ENCODE data around the gene GSC2. TPM values are rescaled to one million over a fixed set of nuclear protein-coding genes. Genes with fewer than 3 reads are reported as not detected.
"Not testable (repeated sequence)": the region's sequence is repeated elsewhere in the genome, so short reads cannot be mapped to it uniquely, and the experiment has no call there.

The GSC2 gene
- polyA plus RNA-seq, 1 donor, result not detected

GRCh38 chr22:19169947-19170318 lies 19.8 kb upstream of the GSC2 start:
- peaks cover 8% of the 10 kb centered on the region for H3K36me3 ChIP-seq (ENCODE audit: control insufficient read depth, insufficient read depth, low read length)
- no peak overlapping the region for H3K27ac ChIP-seq (ENCODE audit: low read length)
- peaks cover 44% of the 10 kb centered on the region for H3K27me3 ChIP-seq (ENCODE audit: control insufficient read depth, insufficient read depth, low read length)
- no peak overlapping the region for H3K4me3 ChIP-seq (ENCODE audit: low read length)
- DNase-seq, result no peak
- WGBS (ENCODE audit: insufficient coverage, low lambda C conversion rate), result no CpG with 5 or more reads among the region's 7 CpGs
- H3K9me3 ChIP-seq (ENCODE audit: control insufficient read depth, low read depth, low read length), result no peaks in the 10 kb centered on the region
- peaks cover 40% of the 10 kb centered on the region for H3K4me1 ChIP-seq (ENCODE audit: control insufficient read depth, insufficient read depth, low read length)

DNA sequence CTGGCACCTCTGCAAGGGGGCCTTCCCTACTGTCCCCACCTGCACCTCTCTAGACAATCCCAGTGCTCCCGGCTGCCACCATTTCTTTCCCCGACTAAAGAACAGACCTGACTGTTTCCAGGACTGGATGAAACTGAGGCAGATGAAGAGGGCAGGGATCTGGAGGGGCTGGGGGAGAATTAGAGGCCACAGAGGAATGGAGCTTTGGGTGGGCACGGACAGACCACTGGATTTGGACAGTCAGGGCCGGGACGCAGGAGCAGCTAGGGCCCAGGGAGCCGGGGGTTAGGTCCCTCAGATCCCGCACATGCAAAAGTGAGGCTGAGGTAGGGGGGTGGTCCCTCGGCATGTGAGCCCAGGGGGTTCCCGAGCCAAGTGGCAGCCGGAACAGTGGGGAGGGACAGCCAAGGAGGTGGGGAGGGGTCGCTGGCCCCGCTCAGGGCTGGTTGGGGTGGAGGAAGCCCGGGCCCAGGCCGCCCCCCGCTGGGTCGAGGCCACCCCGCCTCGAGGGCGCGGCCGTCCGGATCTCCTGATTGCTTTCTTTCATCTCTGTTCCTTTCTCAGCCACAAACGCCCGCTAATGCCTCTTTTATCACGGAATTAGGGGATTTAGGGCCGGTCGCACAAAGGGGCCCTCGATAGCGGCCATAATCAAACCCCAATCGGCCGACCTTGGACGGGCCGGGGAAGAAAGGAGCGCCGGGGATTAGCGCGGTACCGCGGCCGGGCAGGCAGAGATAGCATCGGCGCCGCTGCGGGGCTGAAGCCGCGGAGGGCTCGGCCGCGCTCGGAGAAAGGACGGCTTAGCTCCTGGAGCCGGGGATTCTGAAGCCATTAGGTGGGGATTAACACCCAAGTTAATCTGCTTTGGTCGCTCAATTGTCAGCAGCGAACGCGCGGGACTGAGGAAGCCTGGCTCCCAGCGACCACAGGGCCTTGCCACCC lies 19.2 kb upstream of the GSC2 start:
- peaks cover 33% of the 10 kb centered on the region for H3K4me1 ChIP-seq (ENCODE audit: control insufficient read depth, insufficient read depth, low read length)
- H3K4me3 ChIP-seq (ENCODE audit: low read length), result no peak overlapping the region
- peaks cover under 1% of the 10 kb centered on the region for H3K9me3 ChIP-seq (ENCODE audit: control insufficient read depth, low read depth, low read length)
- H3K36me3 ChIP-seq (ENCODE audit: control insufficient read depth, insufficient read depth, low read length), result peaks cover 4% of the 10 kb centered on the region
- no peak overlapping the region for H3K27ac ChIP-seq (ENCODE audit: low read length)
- peaks cover 44% of the 10 kb centered on the region for H3K27me3 ChIP-seq (ENCODE audit: control insufficient read depth, insufficient read depth, low read length)
- WGBS (ENCODE audit: insufficient coverage, low lambda C conversion rate), result no CpG with 5 or more reads among the region's 58 CpGs
- DNase-seq, result no peak

GRCh38 chr22:19168088-19168890 lies 18.2 kb upstream of the GSC2 start:
- peaks cover 2% of the 10 kb centered on the region for H3K9me3 ChIP-seq (ENCODE audit: control insufficient read depth, low read depth, low read length)
- H3K27me3 ChIP-seq (ENCODE audit: control insufficient read depth, insufficient read depth, low read length), result peaks cover 44% of the 10 kb centered on the region
- H3K36me3 ChIP-seq (ENCODE audit: control insufficient read depth, insufficient read depth, low read length), result no peaks in the 10 kb centered on the region
- no peak overlapping the region for H3K27ac ChIP-seq (ENCODE audit: low read length)
- no peak overlapping the region for H3K4me3 ChIP-seq (ENCODE audit: low read length)
- DNase-seq, result no peak
- WGBS (ENCODE audit: insufficient coverage, low lambda C conversion rate), result no CpG with 5 or more reads among the region's 17 CpGs
- H3K4me1 ChIP-seq (ENCODE audit: control insufficient read depth, insufficient read depth, low read length), result peaks cover 24% of the 10 kb centered on the region

DNA sequence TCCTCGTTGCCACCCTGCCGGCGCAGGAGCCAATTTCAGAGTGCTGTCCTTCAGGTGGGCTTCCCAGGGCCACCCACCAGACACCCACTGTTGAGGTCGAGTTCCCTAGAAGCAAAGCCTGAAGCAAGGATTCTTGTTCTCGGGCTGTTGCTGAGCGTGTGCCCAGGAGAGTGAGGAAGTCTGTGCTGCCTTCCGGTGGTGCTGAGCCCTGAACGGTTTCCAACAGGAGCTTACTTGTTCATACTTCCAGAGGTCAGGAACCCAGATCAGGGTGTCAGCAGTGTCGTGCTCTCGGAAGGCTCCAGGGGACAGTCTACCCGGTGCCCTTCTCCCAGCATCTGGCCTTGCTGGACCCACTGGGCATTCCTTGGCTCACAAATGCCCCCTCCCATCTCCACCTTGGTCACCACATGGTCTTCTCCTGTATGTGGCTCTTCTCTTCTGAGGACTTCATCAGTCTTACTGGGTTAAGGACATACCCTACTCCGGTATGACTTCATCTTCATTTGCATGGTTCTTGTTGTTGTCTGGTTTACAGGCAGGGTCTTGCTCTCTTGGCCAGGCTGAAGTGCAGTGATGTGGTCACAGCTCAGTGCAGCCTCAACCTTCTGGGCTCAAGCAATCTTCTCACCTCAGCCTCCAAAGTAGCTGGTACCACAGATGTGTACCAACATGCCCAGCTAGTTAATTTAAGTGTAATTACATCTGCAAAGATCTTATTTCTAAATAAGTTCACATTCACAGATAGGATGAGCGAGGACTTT lies 17.2 kb upstream of the GSC2 start:
- H3K27me3 ChIP-seq (ENCODE audit: control insufficient read depth, insufficient read depth, low read length), result peaks cover 48% of the 10 kb centered on the region
- DNase-seq, result no peak
- H3K9me3 ChIP-seq (ENCODE audit: control insufficient read depth, low read depth, low read length), result peaks cover 2% of the 10 kb centered on the region
- no peak overlapping the region for H3K4me3 ChIP-seq (ENCODE audit: low read length)
- H3K4me1 ChIP-seq (ENCODE audit: control insufficient read depth, insufficient read depth, low read length), result peaks cover 17% of the 10 kb centered on the region
- no CpG with 5 or more reads among the region's 13 CpGs for WGBS (ENCODE audit: insufficient coverage, low lambda C conversion rate)
- no peak overlapping the region for H3K27ac ChIP-seq (ENCODE audit: low read length)
- H3K36me3 ChIP-seq (ENCODE audit: control insufficient read depth, insufficient read depth, low read length), result no peaks in the 10 kb centered on the region

- Histone ChIP-seq H3K9me3 (ENCODE audit: control insufficient read depth, low read depth, low read length) (peaks cover 2% of the 10 kb centered on the region), H3K27me3 (ENCODE audit: control insufficient read depth, insufficient read depth, low read length) (peaks cover 53% of the 10 kb centered on the region), H3K4me3 (ENCODE audit: low read length) (no peak overlapping the region), H3K27ac (ENCODE audit: low read length) (no peak overlapping the region), H3K4me1 (ENCODE audit: control insufficient read depth, insufficient read depth, low read length) (peaks cover 17% of the 10 kb centered on the region), H3K36me3 (ENCODE audit: control insufficient read depth, insufficient read depth, low read length) (no peaks in the 10 kb centered on the region)
- DNase-seq, result no peak
- 80% methylated on average over 2 of the region's 8 CpGs for WGBS (ENCODE audit: insufficient coverage, low lambda C conversion rate)
These were observed 16.3 kb upstream of the GSC2 start for GRCh38 chr22:19166421-19166820.

DNA sequence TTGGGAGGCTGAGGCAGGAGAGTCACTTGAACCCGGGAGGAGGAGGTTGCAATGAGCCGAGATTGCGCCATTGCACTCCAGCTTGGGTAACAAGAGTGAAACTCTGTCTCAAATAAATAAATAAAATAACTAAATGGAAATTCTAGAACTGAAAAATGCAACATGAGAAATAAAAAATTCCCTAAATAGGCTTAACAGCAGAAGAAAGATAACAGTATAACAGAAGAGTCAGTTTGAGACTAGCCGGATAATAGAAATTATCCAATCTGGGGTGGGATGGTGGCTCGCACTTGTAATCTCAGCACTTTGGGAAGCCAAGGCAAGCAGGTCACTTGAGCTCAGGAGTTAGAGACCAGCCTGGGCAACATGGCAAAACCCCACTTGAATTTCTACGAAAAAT lies 14.3 kb upstream of the GSC2 start:
- peaks cover under 1% of the 10 kb centered on the region for H3K4me1 ChIP-seq (ENCODE audit: control insufficient read depth, insufficient read depth, low read length)
- H3K27me3 ChIP-seq (ENCODE audit: control insufficient read depth, insufficient read depth, low read length), result peaks cover 41% of the 10 kb centered on the region
- WGBS (ENCODE audit: insufficient coverage, low lambda C conversion rate), result 93% methylated on average over 3 of the region's 6 CpGs
- no peaks in the 10 kb centered on the region for H3K36me3 ChIP-seq (ENCODE audit: control insufficient read depth, insufficient read depth, low read length)
- H3K4me3 ChIP-seq (ENCODE audit: low read length), result no peak overlapping the region
- no peak for DNase-seq
- no peak overlapping the region for H3K27ac ChIP-seq (ENCODE audit: low read length)
- H3K9me3 ChIP-seq (ENCODE audit: control insufficient read depth, low read depth, low read length), result peaks cover 2% of the 10 kb centered on the region

- H3K9me3 ChIP-seq (ENCODE audit: control insufficient read depth, low read depth, low read length); H3K27ac ChIP-seq (ENCODE audit: low read length); H3K4me3 ChIP-seq (ENCODE audit: low read length); DNase-seq; H3K36me3 ChIP-seq (ENCODE audit: control insufficient read depth, insufficient read depth, low read length); H3K4me1 ChIP-seq (ENCODE audit: control insufficient read depth, insufficient read depth, low read length): not testable (repeated sequence)
- 100% methylated on average over 2 of the region's 11 CpGs for WGBS (ENCODE audit: insufficient coverage, low lambda C conversion rate)
- H3K27me3 ChIP-seq (ENCODE audit: control insufficient read depth, insufficient read depth, low read length), result peaks cover 20% of the 10 kb centered on the region
These were observed 8.6 kb upstream of the GSC2 start for GRCh38 chr22:19158649-19159048.

DNA sequence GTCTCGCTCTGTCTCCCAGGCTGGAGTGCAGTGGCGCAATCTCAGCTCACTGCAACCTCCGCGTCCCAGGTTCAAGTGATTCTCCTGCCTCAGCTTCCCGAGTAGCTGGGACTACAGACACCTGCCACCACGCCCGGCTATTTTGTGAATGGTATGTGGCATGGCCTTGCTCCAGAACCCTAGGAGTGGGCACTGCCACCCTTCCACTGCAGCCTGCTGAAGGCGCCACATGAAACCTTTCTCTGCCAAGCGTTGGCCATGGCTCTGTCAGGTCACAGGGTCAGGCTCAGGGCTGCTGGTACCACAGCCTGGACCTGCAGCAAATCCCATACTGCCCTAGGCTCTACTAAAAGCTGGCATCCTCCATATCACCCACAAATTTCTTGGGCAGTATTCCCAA lies 6.0 kb upstream of the GSC2 start:
- H3K36me3 ChIP-seq (ENCODE audit: control insufficient read depth, insufficient read depth, low read length); H3K4me3 ChIP-seq (ENCODE audit: low read length); DNase-seq; H3K27ac ChIP-seq (ENCODE audit: low read length); H3K9me3 ChIP-seq (ENCODE audit: control insufficient read depth, low read depth, low read length); H3K4me1 ChIP-seq (ENCODE audit: control insufficient read depth, insufficient read depth, low read length): not testable (repeated sequence)
- WGBS (ENCODE audit: insufficient coverage, low lambda C conversion rate), result no CpG with 5 or more reads among the region's 9 CpGs
- H3K27me3 ChIP-seq (ENCODE audit: control insufficient read depth, insufficient read depth, low read length), result peaks cover 34% of the 10 kb centered on the region

- Histone ChIP-seq H3K27ac (ENCODE audit: low read length) (no peak overlapping the region), H3K9me3 (ENCODE audit: control insufficient read depth, low read depth, low read length) (peaks cover 13% of the 10 kb centered on the region), H3K27me3 (ENCODE audit: control insufficient read depth, insufficient read depth, low read length) (peaks cover 55% of the 10 kb centered on the region), H3K4me1 (ENCODE audit: control insufficient read depth, insufficient read depth, low read length) (no peaks in the 10 kb centered on the region), H3K36me3 (ENCODE audit: control insufficient read depth, insufficient read depth, low read length) (no peaks in the 10 kb centered on the region), H3K4me3 (ENCODE audit: low read length) (no peak overlapping the region)
- no peak for DNase-seq
- no CpG with 5 or more reads among the region's 11 CpGs for WGBS (ENCODE audit: insufficient coverage, low lambda C conversion rate)
These were observed 3.1 kb upstream of the GSC2 start for GRCh38 chr22:19152942-19153883.
